Stromal cell of bone marrow (primary cell): ENCODE measurements around the gene DISP2.

Experiments used
- DNase-seq: peaks from one replicate; pipeline ENCODE4 v3.0.0-alpha.2; 2012; ENCODE audit warnings: low read depth

The DISP2 gene

DNA sequence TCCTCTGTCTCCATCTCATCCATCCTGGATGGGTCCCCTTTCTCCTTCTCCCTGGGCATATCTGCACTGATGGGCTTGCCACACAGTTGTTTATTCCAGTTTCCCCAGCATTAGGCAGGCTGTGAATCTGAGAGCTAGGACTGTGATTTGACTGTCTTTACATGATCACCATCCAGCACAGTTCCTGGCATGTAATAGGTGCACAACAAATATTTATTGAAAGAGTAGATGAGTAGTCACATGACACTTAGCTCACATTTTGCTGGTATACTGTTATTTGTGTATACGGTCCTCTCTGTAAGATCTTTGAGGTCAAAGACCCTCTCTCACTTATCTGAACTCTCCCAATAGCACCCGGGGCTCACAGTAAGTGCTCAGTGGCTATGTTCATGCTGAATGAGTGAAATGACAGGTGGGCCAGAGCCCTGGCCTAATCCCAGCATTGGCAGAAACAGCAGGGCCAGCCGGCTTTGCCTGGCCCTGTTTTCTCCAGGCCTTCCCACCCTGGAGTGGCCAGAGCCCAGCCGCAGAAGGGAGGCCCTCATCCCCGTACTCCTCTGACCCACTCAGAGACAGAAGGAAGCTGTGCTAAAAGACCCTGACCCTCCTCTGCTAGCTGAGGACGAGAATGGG, 66.6 kb downstream of the DISP2 start:
- no peak for DNase-seq

- DNase-seq = no peak
Observed at GRCh38 chr15:40425681-40426080, 67.7 kb downstream of the DISP2 start.

GRCh38 chr15:40427188-40427587, 69.2 kb downstream of the DISP2 start:
- DNase-seq = no peak

DNA sequence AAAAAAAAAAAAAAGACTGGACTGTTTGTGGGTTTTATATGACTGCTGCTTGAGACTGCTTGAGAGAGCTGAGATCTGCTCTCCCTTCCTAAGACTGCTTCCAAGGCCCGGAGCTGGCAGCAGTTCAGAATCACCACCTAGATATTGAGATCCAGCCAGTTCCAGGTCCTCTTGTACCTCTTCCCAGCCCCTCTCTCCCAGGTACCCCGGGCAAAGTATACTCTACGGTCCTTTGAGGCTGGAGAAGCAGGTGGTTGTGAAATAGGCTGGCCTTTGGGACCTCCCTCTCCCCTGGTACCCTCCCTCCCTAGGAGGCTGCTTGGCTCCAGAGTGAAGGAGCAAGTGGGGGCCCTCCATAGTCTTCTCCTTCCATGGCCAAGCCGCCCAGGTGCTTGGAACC, 70.2 kb downstream of the DISP2 start:
- no peak for DNase-seq
